Neural progenitor cell (in vitro differentiated cells): ENCODE data around the gene PEMT.

ENCODE experiments used
- EZH2 ChIP-seq: fragments of 200-600 bp; sonication (generic); IDR thresholded peaks from 2 replicates; pipeline ENCODE4 v1.6.1; 2017; ENCODE audit warnings: antibody characterized with exemption, mild to moderate bottlenecking, moderate library complexity
- EZH2phosphoT487 ChIP-seq: fragments of 200-600 bp; sonication (generic); IDR thresholded peaks from 2 replicates; pipeline ENCODE4 v1.6.1; 2017; ENCODE audit warnings: antibody characterized with exemption
- TF ChIP-seq, protein P1 (sequence below): fragments of 200-600 bp; sonication (generic); IDR thresholded peaks from 2 replicates; pipeline ENCODE4 v1.5.1; 2017; ENCODE audit warnings: antibody characterized with exemption, mild to moderate bottlenecking

DNA sequence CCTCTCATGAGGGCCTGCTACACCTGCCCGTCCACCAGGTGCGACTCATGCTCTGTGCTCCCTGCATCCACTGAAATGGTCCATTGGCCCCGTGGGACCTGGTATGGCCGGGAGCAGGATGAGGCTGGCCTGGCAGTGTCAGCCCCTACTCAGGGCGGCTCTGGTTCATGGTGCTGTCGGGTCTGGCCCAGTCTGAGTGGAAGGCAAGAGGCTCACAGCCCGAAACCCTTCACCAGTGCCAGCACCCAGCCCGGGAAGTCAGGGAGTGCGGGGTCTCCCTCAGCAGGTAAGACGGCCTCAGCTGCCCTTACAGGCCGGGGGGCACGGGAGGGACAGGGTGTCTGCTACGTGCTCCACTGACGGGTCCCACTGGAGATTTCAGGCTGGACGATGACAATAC is 54.8 kb downstream of the PEMT start:
- TF ChIP-seq, protein P1, sequence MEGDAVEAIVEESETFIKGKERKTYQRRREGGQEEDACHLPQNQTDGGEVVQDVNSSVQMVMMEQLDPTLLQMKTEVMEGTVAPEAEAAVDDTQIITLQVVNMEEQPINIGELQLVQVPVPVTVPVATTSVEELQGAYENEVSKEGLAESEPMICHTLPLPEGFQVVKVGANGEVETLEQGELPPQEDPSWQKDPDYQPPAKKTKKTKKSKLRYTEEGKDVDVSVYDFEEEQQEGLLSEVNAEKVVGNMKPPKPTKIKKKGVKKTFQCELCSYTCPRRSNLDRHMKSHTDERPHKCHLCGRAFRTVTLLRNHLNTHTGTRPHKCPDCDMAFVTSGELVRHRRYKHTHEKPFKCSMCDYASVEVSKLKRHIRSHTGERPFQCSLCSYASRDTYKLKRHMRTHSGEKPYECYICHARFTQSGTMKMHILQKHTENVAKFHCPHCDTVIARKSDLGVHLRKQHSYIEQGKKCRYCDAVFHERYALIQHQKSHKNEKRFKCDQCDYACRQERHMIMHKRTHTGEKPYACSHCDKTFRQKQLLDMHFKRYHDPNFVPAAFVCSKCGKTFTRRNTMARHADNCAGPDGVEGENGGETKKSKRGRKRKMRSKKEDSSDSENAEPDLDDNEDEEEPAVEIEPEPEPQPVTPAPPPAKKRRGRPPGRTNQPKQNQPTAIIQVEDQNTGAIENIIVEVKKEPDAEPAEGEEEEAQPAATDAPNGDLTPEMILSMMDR = no peak
- TF ChIP-seq EZH2 (no peak), EZH2phosphoT487 (no peak)
